ENCODE measurements around the gene TREX2. TPM values are rescaled to one million over a fixed set of nuclear protein-coding genes. Genes with fewer than 3 reads are reported as not detected.

Gene TREX2
- total RNA-seq, 3 donors from 2014 or later, result 1.0 to 4.3 (median 1.9) TPM

DNA sequence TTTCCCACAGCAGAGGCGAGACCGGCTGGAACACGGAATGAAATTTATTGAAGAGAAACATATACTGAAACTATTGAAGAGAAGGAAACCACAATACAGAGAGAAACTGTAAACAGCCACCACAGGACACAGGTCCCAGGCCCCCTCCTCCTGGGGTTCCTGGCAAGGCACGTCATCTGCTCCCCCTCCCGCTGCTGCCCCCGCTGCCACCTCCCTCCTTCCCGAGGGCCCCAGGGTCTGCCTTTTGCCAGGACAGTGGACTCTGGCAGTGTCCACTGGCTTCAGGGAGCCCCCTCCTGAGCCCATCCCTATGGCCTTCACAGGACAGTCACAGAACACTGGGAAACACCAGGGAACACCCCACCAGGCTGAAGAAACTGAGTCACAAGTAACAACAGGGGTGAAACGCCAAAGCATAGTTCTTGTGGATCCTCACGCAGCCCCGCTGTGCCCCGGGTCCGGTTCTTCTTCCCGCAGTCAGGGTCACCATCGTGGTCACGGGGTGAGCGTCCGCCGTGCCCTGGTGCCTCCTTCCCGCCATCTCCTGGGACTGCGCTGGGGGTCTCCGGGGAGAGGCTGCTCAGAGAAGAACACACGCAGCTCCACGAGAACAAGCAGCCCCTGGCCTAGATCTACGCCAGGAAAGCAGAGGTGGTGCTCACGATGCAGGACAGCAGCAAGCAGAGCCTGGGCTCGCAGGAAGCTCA, 50.1 kb downstream of the TREX2 start:
- peaks cover 0 to 4% of the 10 kb centered on the region in 2 donors for H3K9me3 ChIP-seq
- intact Hi-C loops (cut with DNase I; ENCODE audit: low total_unique reads), result no loop called here
- no peaks in the 10 kb centered on the region for H3K4me1 ChIP-seq
- DNase-seq (ENCODE audit: low spot score in 2 of 2), result no peak
- no peak overlapping the region for H3K4me3 ChIP-seq
- peaks cover 0 to 58% of the 10 kb centered on the region in 2 donors for H3K27me3 ChIP-seq
- H3K36me3 ChIP-seq, result no peaks in the 10 kb centered on the region
- H3K27ac ChIP-seq, result no peak overlapping the region
- no peak for TF ChIP-seq CTCF (IDR thresholded peaks at IDR 0.05)
- TF ChIP-seq POLR2AphosphoS5 (IDR thresholded peaks at IDR 0.05), result no peak
- TF ChIP-seq POLR2A (IDR thresholded peaks at IDR 0.05), result no peak

DNA sequence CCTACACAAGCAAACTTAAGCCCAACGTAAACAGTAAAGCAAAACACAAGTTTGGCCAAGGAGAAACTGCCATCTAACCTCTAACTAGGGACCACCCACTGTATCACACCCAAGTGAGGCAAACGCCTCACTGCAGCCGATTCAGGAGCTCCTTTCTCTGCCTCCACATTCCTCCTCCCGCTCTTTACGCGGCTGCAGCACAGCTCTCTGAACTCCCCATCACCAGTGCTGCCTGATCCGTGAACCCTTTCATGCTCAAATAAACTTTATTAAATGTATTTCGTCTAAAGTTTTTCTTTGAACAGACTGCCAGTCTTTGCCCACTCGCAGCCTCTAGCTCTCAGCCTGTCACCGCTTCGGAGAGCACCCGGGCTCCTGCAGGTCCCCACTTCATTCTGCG, 51.2 kb downstream of the TREX2 start:
- H3K36me3 ChIP-seq, result no peaks in the 10 kb centered on the region
- no peaks in the 10 kb centered on the region for H3K4me1 ChIP-seq
- H3K4me3 ChIP-seq, result no peak overlapping the region
- H3K27me3 ChIP-seq, result peaks cover 0 to 58% of the 10 kb centered on the region in 2 donors
- H3K9me3 ChIP-seq, result no peaks in the 10 kb centered on the region
- TF ChIP-seq POLR2A (IDR thresholded peaks at IDR 0.05) (no peak), CTCF (IDR thresholded peaks at IDR 0.05) (no peak), POLR2AphosphoS5 (IDR thresholded peaks at IDR 0.05) (no peak)
- no peak for DNase-seq (ENCODE audit: low spot score in 2 of 2)
- intact Hi-C loops (cut with DNase I; ENCODE audit: low total_unique reads), result no loop called here
- no peak overlapping the region for H3K27ac ChIP-seq

Other genes with a start within 250 kb of the TREX2 start
- gene PNMA6F, start 124.3 kb downstream of the TREX2 start, total RNA-seq, result not detected
- gene ZNF275, start 111.9 kb downstream of the TREX2 start, total RNA-seq, result 10 to 100 TPM in 2 of 3 donors, 1 to 10 TPM in 1; 8.3 to 13.3 (median 12.8) TPM
- not detected for gene PNMA6E, start 44.7 kb downstream of the TREX2 start, total RNA-seq
- 1 to 10 TPM in 2 of 3 donors, under 1 TPM in 1; 0.29 to 1.6 (median 1.3) TPM for gene ZFP92, start 34.6 kb downstream of the TREX2 start, total RNA-seq
- 10 to 100 TPM; 19.0 to 26.2 (median 21.9) TPM for gene HAUS7, start 24.5 kb upstream of the TREX2 start, total RNA-seq
- gene BGN, start 48.9 kb upstream of the TREX2 start, total RNA-seq, result 10 to 100 TPM in 2 of 3 donors, 1 to 10 TPM in 1; 9.7 to 21.3 (median 11.0) TPM
- gene ATP2B3, start 71.6 kb upstream of the TREX2 start, total RNA-seq, result not detected
- 10 to 100 TPM; 23.9 to 42.6 (median 39.7) TPM for gene CCNQ, start 153.1 kb upstream of the TREX2 start, total RNA-seq
- gene DUSP9, start 201.1 kb upstream of the TREX2 start, total RNA-seq, result under 1 TPM in 2 of 3 donors, not detected in 1; 0.33 to 0.73 TPM
- 1 to 10 TPM in 1 of 3 donors, under 1 TPM in 2; 0.48 to 1.3 (median 0.73) TPM for gene PNCK, start 227.8 kb upstream of the TREX2 start, total RNA-seq
- 10 to 100 TPM in 2 of 3 donors, 1 to 10 TPM in 1; 7.6 to 40.8 (median 18.4) TPM for gene SLC6A8, start 241.9 kb upstream of the TREX2 start, total RNA-seq

Measured in breast epithelium (tissue), 4 donors.